Neuronal stem cell (in vitro differentiated cells): ENCODE data around the gene AKAP1.

Experiments used
- DNase-seq: peaks from one replicate; pipeline ENCODE4 v3.0.0-alpha.2; 2013; ENCODE audit warnings: low spot score
- H2AFZ ChIP-seq: one replicate; pipeline ENCODE4 v1.6.1; 2013; ENCODE audit warnings: mild to moderate bottlenecking, low read length, inconsistent platforms
- H2AK5ac ChIP-seq: 2 replicates; pipeline ENCODE4 v1.6.1; 2013; ENCODE audit warnings: low read depth, mild to moderate bottlenecking, inconsistent platforms, low read length, moderate library complexity, mixed read lengths
- H2BK120ac ChIP-seq: 2 replicates; pipeline ENCODE4 v1.6.1; 2013; ENCODE audit warnings: low read depth, mild to moderate bottlenecking, inconsistent platforms, low read length, moderate library complexity, mixed read lengths
- H2BK12ac ChIP-seq: one replicate; pipeline ENCODE4 v1.6.1; 2013; ENCODE audit warnings: low read length, inconsistent platforms
- H2BK15ac ChIP-seq: 2 replicates; pipeline ENCODE4 v1.6.1; 2013; ENCODE audit warnings: mild to moderate bottlenecking, low read length, inconsistent platforms, mixed read lengths
- H2BK5ac ChIP-seq: one replicate; pipeline ENCODE4 v1.6.1; 2013; ENCODE audit warnings: inconsistent platforms, mild to moderate bottlenecking, low read length, moderate library complexity
- H3K14ac ChIP-seq: one replicate; pipeline ENCODE4 v1.6.1; 2013; ENCODE audit warnings: low read length, inconsistent platforms
- H3K18ac ChIP-seq: 2 replicates; pipeline ENCODE4 v1.6.1; 2013; ENCODE audit warnings: low read length, inconsistent platforms
- H3K23ac ChIP-seq: 2 replicates; pipeline ENCODE4 v1.6.1; 2013; ENCODE audit warnings: low read depth, mild to moderate bottlenecking, mixed read lengths, low read length, inconsistent platforms; ENCODE audit not compliant: poor library complexity
- H3K27ac ChIP-seq: replicated peaks from 3 replicates; pipeline ENCODE4 v1.5.1; 2013; ENCODE audit warnings: low read length, inconsistent platforms
- H3K27me3 ChIP-seq, 3 experiments: 2 replicates each; pipeline ENCODE4 v1.6.1; 2013; ENCODE audit warnings: low read length in 3 of 3, mild to moderate bottlenecking in 2 of 3, inconsistent platforms in 1 of 3, low read depth in 1 of 3, mixed read lengths in 1 of 3, moderate library complexity in 1 of 3; ENCODE audit not compliant: control insufficient read depth in 3 of 3, insufficient read depth in 3 of 3
- H3K36me3 ChIP-seq, 2 donors: replicated peaks in 1 of 2; 2 replicates each; pipeline ENCODE4 v1.6.1; 2013; ENCODE audit warnings: low read length in 2 of 2; ENCODE audit not compliant: control insufficient read depth in 2 of 2, insufficient read depth in 2 of 2
- H3K4ac ChIP-seq: 2 replicates; pipeline ENCODE4 v1.6.1; 2013; ENCODE audit warnings: inconsistent platforms, mild to moderate bottlenecking, low read length, moderate library complexity
- H3K4me1 ChIP-seq, 2 donors: 1 replicate in 1 of 2; 2 replicates in 1 of 2; pipeline ENCODE4 v1.6.1; 2013; ENCODE audit warnings: low read length in 2 of 2, low read depth in 1 of 2; ENCODE audit not compliant: control insufficient read depth in 2 of 2, insufficient read depth in 1 of 2
- H3K4me2 ChIP-seq: one replicate; pipeline ENCODE4 v1.6.1; 2013; ENCODE audit warnings: mild to moderate bottlenecking, low read length, inconsistent platforms; ENCODE audit not compliant: insufficient read depth, poor library complexity, severe bottlenecking
- H3K4me3 ChIP-seq, 2 donors: 2 replicates each; pipeline ENCODE4 v1.5.1; 2013; ENCODE audit warnings: low read length in 2 of 2, mild to moderate bottlenecking in 2 of 2, inconsistent platforms in 1 of 2, moderate library complexity in 1 of 2
- H3K79me1 ChIP-seq: one replicate; pipeline ENCODE4 v1.6.1; 2013; ENCODE audit warnings: low read depth, mild to moderate bottlenecking, inconsistent platforms, low read length, moderate library complexity
- H3K9ac ChIP-seq: one replicate; pipeline ENCODE4 v1.6.1; 2013; ENCODE audit warnings: mild to moderate bottlenecking, low read depth, low read length, inconsistent platforms; ENCODE audit not compliant: poor library complexity
- H3K9me3 ChIP-seq, 2 donors: replicated peaks in 1 of 2; 2 replicates each; pipeline versions ENCODE3 to v1.6.1; 2013; ENCODE audit warnings: low read length in 2 of 2, mild to moderate bottlenecking in 2 of 2, inconsistent platforms in 1 of 2, low read depth in 1 of 2, mixed read lengths in 1 of 2, moderate library complexity in 1 of 2; ENCODE audit not compliant: control insufficient read depth in 2 of 2, insufficient read depth in 1 of 2
- H4K8ac ChIP-seq: one replicate; pipeline ENCODE4 v1.6.1; 2013; ENCODE audit warnings: low read depth, mild to moderate bottlenecking, inconsistent platforms, low read length, moderate library complexity
- H4K91ac ChIP-seq: one replicate; pipeline ENCODE4 v1.6.1; 2013; ENCODE audit warnings: low read length, low read depth, mild to moderate bottlenecking, inconsistent platforms; ENCODE audit not compliant: poor library complexity
- WGBS, 2 donors: extraction: QIAGEN DNeasy Blood & Tissue Kit; methylation state at CpG; one replicate each; pipeline ENCODE4 v1.1.7; 2013; ENCODE audit warnings: missing lambda C conversion rate in 2 of 2, mixed read lengths in 1 of 2; ENCODE audit not compliant: insufficient read length in 2 of 2, insufficient replicate concordance in 1 of 2; ENCODE audit errors: extremely low coverage in 2 of 2; 5-methylcytosine and 5-hydroxymethylcytosine counted together

The AKAP1 gene

GRCh38 chr17:57143361-57143760 is 58.3 kb downstream of the AKAP1 start:
- Histone ChIP-seq H4K8ac (no peak overlapping the region), H2AK5ac (no peak overlapping the region), H4K91ac (no peak overlapping the region), H3K4ac (no peak overlapping the region), H3K9me3 (peaks cover 0 to 3% of the 10 kb centered on the region in 2 donors), H3K27me3 (no peaks in the 10 kb centered on the region), H2AFZ (peak overlapping the region; percentile 66), H3K18ac (no peak overlapping the region), H3K4me3 (no peak overlapping the region), H3K4me2 (no peak overlapping the region), H2BK120ac (no peak overlapping the region), H2BK12ac (no peak overlapping the region), H3K4me1 (peaks cover 8 to 9% of the 10 kb centered on the region in 2 donors), H3K9ac (no peak overlapping the region), H2BK5ac (no peak overlapping the region), H3K79me1 (no peaks in the 10 kb centered on the region), H3K23ac (no peak overlapping the region), H3K27ac (no peak overlapping the region), H2BK15ac (no peak overlapping the region), H3K14ac (no peak overlapping the region), H3K36me3 (no peaks in the 10 kb centered on the region)
- no CpG with 5 or more reads among the region's 2 CpGs for WGBS, 2 donors
- DNase-seq, result no peak

DNA sequence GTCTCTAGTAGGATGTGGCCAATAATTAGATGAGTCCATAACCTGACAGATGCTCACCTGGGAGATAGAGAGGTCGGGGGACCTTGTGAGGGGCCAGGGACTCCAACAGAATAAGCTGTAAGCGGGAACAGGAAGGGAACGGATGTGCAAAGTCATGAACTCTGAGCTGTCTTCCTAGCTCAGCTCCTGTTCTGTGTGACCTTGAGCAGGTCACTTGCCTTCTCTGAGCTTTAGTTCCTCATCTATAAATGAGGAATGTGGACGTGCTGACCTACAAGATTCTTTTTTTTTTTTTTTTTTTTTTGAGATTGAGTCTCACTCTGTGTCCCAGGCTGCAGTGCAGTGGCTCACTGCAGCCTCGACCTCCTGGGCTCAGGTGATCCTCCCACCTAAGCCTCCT is 58.9 kb downstream of the AKAP1 start:
- Histone ChIP-seq H2AK5ac (no peak overlapping the region), H3K4me1 (peaks cover 8 to 9% of the 10 kb centered on the region in 2 donors), H2BK15ac (no peak overlapping the region), H3K23ac (no peak overlapping the region), H3K4me2 (no peak overlapping the region), H3K9ac (no peak overlapping the region), H3K27me3 (no peaks in the 10 kb centered on the region), H2BK12ac (no peak overlapping the region), H3K14ac (no peak overlapping the region), H4K8ac (no peak overlapping the region), H3K18ac (no peak overlapping the region), H3K79me1 (no peaks in the 10 kb centered on the region), H2BK120ac (no peak overlapping the region), H3K9me3 (peaks cover 0 to under 1% of the 10 kb centered on the region in 2 donors), H2AFZ (no peak overlapping the region), H3K36me3 (no peaks in the 10 kb centered on the region), H4K91ac (no peak overlapping the region), H2BK5ac (no peak overlapping the region), H3K4ac (no peak overlapping the region), H3K4me3 (no peak overlapping the region), H3K27ac (no peak overlapping the region)
- no peak for DNase-seq
- WGBS, 2 donors, result no CpG with 5 or more reads among the region's 5 CpGs

DNA sequence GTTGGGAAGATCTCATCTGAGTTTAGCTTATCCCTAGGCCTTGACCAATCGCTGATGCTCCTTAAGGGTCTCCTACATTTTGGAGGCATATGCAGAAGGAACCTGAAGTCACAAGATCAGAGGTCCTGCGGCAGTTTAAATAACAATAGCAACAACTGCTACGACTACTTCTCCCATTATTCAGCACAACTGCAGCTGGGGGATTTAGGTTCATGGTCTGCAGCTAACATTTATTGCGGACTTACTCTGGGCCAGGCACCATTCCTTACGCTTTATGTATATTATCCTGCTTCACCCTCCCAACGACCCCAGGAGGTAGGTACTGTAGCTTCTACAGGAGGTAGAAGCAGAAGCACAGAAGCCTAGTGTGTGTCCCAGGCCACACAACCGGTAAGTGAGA is 59.5 kb downstream of the AKAP1 start:
- no peak overlapping the region for H4K91ac ChIP-seq
- H3K23ac ChIP-seq, result no peak overlapping the region
- peak overlapping the region; percentile 55 for H3K27ac ChIP-seq
- H3K79me1 ChIP-seq, result no peaks in the 10 kb centered on the region
- no peak overlapping the region for H3K4me3 ChIP-seq
- peaks cover 8 to 9% of the 10 kb centered on the region in 2 donors for H3K4me1 ChIP-seq
- H3K4me2 ChIP-seq, result no peak overlapping the region
- peaks cover 0 to 4% (median 0%) of the 10 kb centered on the region in 3 experiments for H3K27me3 ChIP-seq
- H3K14ac ChIP-seq, result no peak overlapping the region
- no peak overlapping the region for H2BK5ac ChIP-seq
- no peaks in the 10 kb centered on the region for H3K36me3 ChIP-seq
- peak overlapping the region; percentile 25 for H3K18ac ChIP-seq
- DNase-seq, result no peak
- H3K9ac ChIP-seq, result no peak overlapping the region
- H3K9me3 ChIP-seq, result peaks cover 0 to 6% of the 10 kb centered on the region in 2 donors
- no peak overlapping the region for H2BK120ac ChIP-seq
- H2BK15ac ChIP-seq, result no peak overlapping the region
- H3K4ac ChIP-seq, result no peak overlapping the region
- H2AFZ ChIP-seq, result no peak overlapping the region
- no peak overlapping the region for H2BK12ac ChIP-seq
- no CpG with 5 or more reads among the region's 7 CpGs for WGBS, 2 donors
- no peak overlapping the region for H4K8ac ChIP-seq
- H2AK5ac ChIP-seq, result no peak overlapping the region

DNA sequence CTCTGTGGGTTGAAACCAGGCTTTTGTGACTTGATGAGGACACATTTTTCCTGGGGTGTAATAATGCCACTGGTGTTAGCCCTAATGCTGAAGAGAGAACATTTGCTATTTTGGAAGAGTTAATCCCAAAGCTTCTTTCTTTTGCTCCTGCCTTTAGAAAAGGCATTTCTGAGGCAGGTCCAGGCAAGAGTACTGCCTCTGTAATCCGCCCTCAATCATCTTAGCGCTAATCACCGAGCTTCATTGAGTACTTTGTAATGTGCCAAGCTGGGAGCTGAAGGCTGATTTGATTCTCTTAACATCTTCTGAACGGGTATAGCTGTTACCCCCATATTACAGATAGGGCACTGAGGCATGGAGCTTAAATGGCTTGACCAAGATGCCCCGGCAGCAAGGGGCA is 60.3 kb downstream of the AKAP1 start:
- Histone ChIP-seq H4K91ac (no peak overlapping the region), H3K9ac (no peak overlapping the region), H3K4me1 (peaks cover 8 to 9% of the 10 kb centered on the region in 2 donors), H3K18ac (peak overlapping the region; percentile 13), H3K36me3 (no peaks in the 10 kb centered on the region), H2AK5ac (no peak overlapping the region), H3K27me3 (peaks cover 0 to 4% (median 0%) of the 10 kb centered on the region in 3 experiments), H3K14ac (no peak overlapping the region), H3K4me3 (no peak overlapping the region), H4K8ac (no peak overlapping the region), H3K23ac (no peak overlapping the region), H2BK15ac (no peak overlapping the region), H2BK12ac (no peak overlapping the region), H3K4ac (no peak overlapping the region), H3K79me1 (no peaks in the 10 kb centered on the region), H3K27ac (peak overlapping the region; percentile 55), H2BK120ac (no peak overlapping the region), H2BK5ac (no peak overlapping the region), H3K4me2 (no peak overlapping the region), H3K9me3 (peaks cover 0 to 11% of the 10 kb centered on the region in 2 donors), H2AFZ (peak overlapping the region; percentile 56)
- no CpG with 5 or more reads among the region's 5 CpGs for WGBS, 2 donors
- DNase-seq, result peak; percentile 48
